ENCODE measurements around the gene CLDN20.

GRCh38 chr6:155273431-155273830 lies 9.6 kb downstream of the CLDN20 start:
- no peak for TF ChIP-seq POLR2A (IDR thresholded peaks at IDR 0.05)
- no peak for TF ChIP-seq CTCF (IDR thresholded peaks at IDR 0.05)

Data from lower leg skin (tissue), 3 donors.